Measurements from ENCODE around the gene NTM. TPM values are rescaled to one million over a fixed set of nuclear protein-coding genes. Genes with fewer than 3 reads are reported as not detected.

Gene NTM
- total and polyA plus RNA-seq, 2 experiments from 2014 or later, result 25.9 to 49.0 TPM

GRCh38 chr11:132137289-132137980, 767.0 kb downstream of the NTM start:
- no peak overlapping the region for H2AFZ ChIP-seq
- H3K79me2 ChIP-seq (ENCODE audit: insufficient read depth), result no peaks in the 10 kb centered on the region
- no peak overlapping the region for H3K4me3 ChIP-seq
- H3K27me3 ChIP-seq (replicated peaks; ENCODE audit: insufficient read depth), result no peaks in the 10 kb centered on the region
- H3K9me2 ChIP-seq (ENCODE audit: insufficient read depth), result no peaks in the 10 kb centered on the region
- in situ Hi-C loops (cut with MboI), result no loop called here
- no peaks in the 10 kb centered on the region for H3K9me3 ChIP-seq (ENCODE audit: low read depth)
- H3K4me2 ChIP-seq (ENCODE audit: unreplicated experiment), result no peak overlapping the region
- H3F3A ChIP-seq (ENCODE audit: insufficient read depth), result no peaks in the 10 kb centered on the region
- no peak for DNase-seq
- 0 out of 2 replicates have a peak, but pooled peaks cover 4% of the 10 kb centered on the region for H3K4me1 ChIP-seq (ENCODE audit: insufficient read depth)
- 95 to 98% methylated on average over 12 of the region's 12 CpGs for WGBS, 2 experiments (ENCODE audit: low coverage in 1 of 2, low lambda C conversion rate in 2 of 2, missing lambda C conversion rate in 2 of 2)
- no peak overlapping the region for H3K27ac ChIP-seq
- no peaks in the 10 kb centered on the region for H4K20me1 ChIP-seq (ENCODE audit: insufficient read depth)
- no peak for TF ChIP-seq EZH2 (IDR thresholded peaks at IDR 0.05; ENCODE audit: insufficient read depth, poor library complexity, severe bottlenecking)
- no peak for TF ChIP-seq EZH2phosphoT487 (IDR thresholded peaks at IDR 0.05; ENCODE audit: insufficient read depth, low read depth)
- no peaks in the 10 kb centered on the region for H3K36me3 ChIP-seq (ENCODE audit: low read depth)
- no peak overlapping the region for H3K9ac ChIP-seq

GRCh38 chr11:132137981-132138313, 767.5 kb downstream of the NTM start:
- no peak for TF ChIP-seq EZH2 (IDR thresholded peaks at IDR 0.05; ENCODE audit: insufficient read depth, poor library complexity, severe bottlenecking)
- TF ChIP-seq EZH2phosphoT487 (IDR thresholded peaks at IDR 0.05; ENCODE audit: insufficient read depth, low read depth), result no peak
- in situ Hi-C loops (cut with MboI), result no loop called here
- 75 to 83% methylated on average over 3 of the region's 3 CpGs for WGBS, 2 experiments (ENCODE audit: low coverage in 1 of 2, low lambda C conversion rate in 2 of 2, missing lambda C conversion rate in 2 of 2)
- no peak overlapping the region for H3K27ac ChIP-seq
- H3K4me1 ChIP-seq (ENCODE audit: insufficient read depth), result 0 out of 2 replicates have a peak, but pooled peaks cover 4% of the 10 kb centered on the region
- no peaks in the 10 kb centered on the region for H3F3A ChIP-seq (ENCODE audit: insufficient read depth)
- no peaks in the 10 kb centered on the region for H3K79me2 ChIP-seq (ENCODE audit: insufficient read depth)
- H4K20me1 ChIP-seq (ENCODE audit: insufficient read depth), result no peaks in the 10 kb centered on the region
- no peak for DNase-seq
- no peaks in the 10 kb centered on the region for H3K27me3 ChIP-seq (replicated peaks; ENCODE audit: insufficient read depth)
- no peaks in the 10 kb centered on the region for H3K9me2 ChIP-seq (ENCODE audit: insufficient read depth)
- H3K9ac ChIP-seq, result no peak overlapping the region
- no peaks in the 10 kb centered on the region for H3K9me3 ChIP-seq (ENCODE audit: low read depth)
- no peak overlapping the region for H3K4me3 ChIP-seq
- no peak overlapping the region for H2AFZ ChIP-seq
- H3K4me2 ChIP-seq (ENCODE audit: unreplicated experiment), result no peak overlapping the region
- H3K36me3 ChIP-seq (ENCODE audit: low read depth), result no peaks in the 10 kb centered on the region

DNA sequence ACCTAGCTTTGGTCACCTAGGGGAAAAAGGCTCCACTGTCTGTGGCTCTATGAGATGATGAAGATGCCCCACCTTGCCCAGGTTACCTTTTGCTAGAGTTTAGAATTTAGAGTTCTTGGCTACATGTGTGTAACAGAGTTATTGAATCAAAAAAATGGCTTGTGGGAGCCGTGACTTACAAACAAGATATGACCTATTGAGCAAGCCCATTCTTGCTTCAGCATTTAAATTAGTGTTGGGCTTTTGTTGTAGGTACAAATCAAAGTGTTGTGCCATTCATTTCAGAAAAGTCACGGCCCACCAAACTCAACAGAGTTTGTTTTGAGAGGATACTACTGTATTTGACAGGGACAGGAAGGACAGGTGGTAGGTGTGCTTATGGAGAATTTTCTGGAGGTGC, 768.8 kb downstream of the NTM start:
- Histone ChIP-seq H3K27me3 (replicated peaks; ENCODE audit: insufficient read depth) (no peaks in the 10 kb centered on the region), H3K4me1 (ENCODE audit: insufficient read depth) (0 out of 2 replicates have a peak, but pooled peaks cover 4% of the 10 kb centered on the region), H2AFZ (no peak overlapping the region), H3K9me3 (ENCODE audit: low read depth) (no peaks in the 10 kb centered on the region), H3K79me2 (ENCODE audit: insufficient read depth) (no peaks in the 10 kb centered on the region), H3K27ac (no peak overlapping the region), H4K20me1 (ENCODE audit: insufficient read depth) (no peaks in the 10 kb centered on the region), H3K36me3 (ENCODE audit: low read depth) (no peaks in the 10 kb centered on the region), H3K4me3 (no peak overlapping the region), H3K9ac (no peak overlapping the region), H3K9me2 (ENCODE audit: insufficient read depth) (no peaks in the 10 kb centered on the region), H3K4me2 (ENCODE audit: unreplicated experiment) (no peak overlapping the region), H3F3A (ENCODE audit: insufficient read depth) (no peaks in the 10 kb centered on the region)
- in situ Hi-C loops (cut with MboI), result no loop called here
- TF ChIP-seq EZH2 (IDR thresholded peaks at IDR 0.05; ENCODE audit: insufficient read depth, poor library complexity, severe bottlenecking), result no peak
- no peak for TF ChIP-seq EZH2phosphoT487 (IDR thresholded peaks at IDR 0.05; ENCODE audit: insufficient read depth, low read depth)
- peak; percentile 10 for DNase-seq
- 70 to 74% methylated on average over 2 of the region's 2 CpGs for WGBS, 2 experiments (ENCODE audit: low coverage in 1 of 2, low lambda C conversion rate in 2 of 2, missing lambda C conversion rate in 2 of 2)

DNA sequence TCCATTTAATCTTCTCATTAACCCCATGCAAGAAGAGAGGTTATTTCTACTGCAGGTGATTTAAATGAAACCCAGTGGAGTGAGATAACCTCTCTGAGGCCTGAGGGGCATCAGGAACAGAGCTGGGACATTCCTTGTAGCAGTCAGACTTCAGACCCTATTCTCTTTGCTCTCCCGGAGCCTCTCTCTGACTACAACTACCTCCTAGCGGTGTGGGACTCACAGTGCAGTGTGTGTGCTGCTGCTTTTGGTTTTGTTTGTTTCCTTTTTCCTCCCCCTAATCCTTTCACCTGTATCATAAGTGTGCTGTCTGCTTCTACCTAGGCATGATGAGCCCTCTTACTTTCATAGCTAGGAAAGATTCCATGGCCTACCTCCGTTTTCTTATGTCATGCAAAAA, 769.6 kb downstream of the NTM start:
- WGBS, 2 experiments (ENCODE audit: low coverage in 1 of 2, low lambda C conversion rate in 2 of 2, missing lambda C conversion rate in 2 of 2), result 98 to 99% methylated on average over 3 of the region's 3 CpGs
- H3K4me2 ChIP-seq (ENCODE audit: unreplicated experiment), result no peak overlapping the region
- no peak overlapping the region for H3K9ac ChIP-seq
- H2AFZ ChIP-seq, result no peak overlapping the region
- no peak overlapping the region for H3K4me3 ChIP-seq
- no peak overlapping the region for H3K27ac ChIP-seq
- no peaks in the 10 kb centered on the region for H3K27me3 ChIP-seq (replicated peaks; ENCODE audit: insufficient read depth)
- no peaks in the 10 kb centered on the region for H3K9me2 ChIP-seq (ENCODE audit: insufficient read depth)
- H3K79me2 ChIP-seq (ENCODE audit: insufficient read depth), result no peaks in the 10 kb centered on the region
- H3K9me3 ChIP-seq (ENCODE audit: low read depth), result no peaks in the 10 kb centered on the region
- no peaks in the 10 kb centered on the region for H4K20me1 ChIP-seq (ENCODE audit: insufficient read depth)
- H3K4me1 ChIP-seq (ENCODE audit: insufficient read depth), result 0 out of 2 replicates have a peak, but pooled peaks cover 2% of the 10 kb centered on the region
- no peaks in the 10 kb centered on the region for H3F3A ChIP-seq (ENCODE audit: insufficient read depth)
- in situ Hi-C loops (cut with MboI), result no loop called here
- DNase-seq, result no peak
- no peaks in the 10 kb centered on the region for H3K36me3 ChIP-seq (ENCODE audit: low read depth)
- no peak for TF ChIP-seq EZH2phosphoT487 (IDR thresholded peaks at IDR 0.05; ENCODE audit: insufficient read depth, low read depth)
- no peak for TF ChIP-seq EZH2 (IDR thresholded peaks at IDR 0.05; ENCODE audit: insufficient read depth, poor library complexity, severe bottlenecking)

Data from GM23248 (cell line).